GM12891 (cell line): ENCODE data around the gene VWF.

ENCODE experiments used
- PAX5 ChIP-seq: IDR thresholded peaks from 2 replicates; pipeline ENCODE4 v1.6.1; 2011; ENCODE audit warnings: low read length, moderate library complexity, mild to moderate bottlenecking; ENCODE audit not compliant: insufficient read depth, severe bottlenecking
- POLR2A ChIP-seq: IDR thresholded peaks from 2 replicates; pipeline ENCODE4 v1.6.1; 2011; ENCODE audit warnings: low read depth, low read length, control low read depth
- POLR2AphosphoS5 ChIP-seq: IDR thresholded peaks from 2 replicates; pipeline ENCODE4 v1.6.1; 2011; ENCODE audit warnings: low read depth, low read length, control low read depth
- TAF1 ChIP-seq: IDR thresholded peaks from 2 replicates; pipeline ENCODE4 v1.6.1; 2011; ENCODE audit warnings: low read depth, low read length, control low read depth

- no peak for TF ChIP-seq POLR2A
- no peak for TF ChIP-seq TAF1
- TF ChIP-seq POLR2AphosphoS5, result no peak
- no peak for TF ChIP-seq PAX5
Observed at GRCh38 chr12:6032726-6033125, 91.7 kb downstream of the VWF start.
